Endothelial cell of umbilical vein (primary cell): ENCODE measurements around the gene HCN1. TPM values are rescaled to one million over a fixed set of nuclear protein-coding genes. Genes with fewer than 3 reads are reported as not detected.

Experiments used
- BruUV-seq: library from RNA; stranded (reverse); fragments of 400-500 nt; replicated peaks from 2 replicates; lab custom pipeline; 2021; lab: Mats Ljungman, UMichigan
- CTCF ChIA-PET: fragments of 300-600, 350-600 bp; sonication (Branson Sonifier 250); formaldehyde crosslinking; loops from one replicate; lab custom pipeline; 2021; ENCODE audit warnings: antibody characterized with exemption, inconsistent platforms; lab: Charles Lee
- POLR2A ChIA-PET: fragments of 300-600, 350-600 bp; sonication (Branson Sonifier 250); formaldehyde crosslinking; loops from one replicate; lab custom pipeline; 2021; ENCODE audit warnings: antibody characterized with exemption, inconsistent platforms; lab: Charles Lee
- DNase-seq: peaks from one replicate; pipeline ENCODE4 v3.0.0-alpha.2; 2011; ENCODE audit warnings: low read depth, low spot score
- FAIRE-seq: peaks from 2 replicates; lab custom pipeline; 2011; peaks lifted over from hg19 to GRCh38; lab: Jason Lieb, UNC
- H2AFZ ChIP-seq: 2 replicates; pipeline ENCODE4 v1.6.0; 2012; ENCODE audit warnings: low read depth, low read length, control low read depth, inconsistent platforms
- H3K27ac ChIP-seq: 2 replicates; pipeline ENCODE4 v1.5.1; 2011; ENCODE audit warnings: low read depth, mild to moderate bottlenecking, control low read depth, low read length, moderate library complexity; ENCODE audit not compliant: insufficient read depth
- H3K27me3 ChIP-seq, 2 experiments: 2 replicates each; pipeline versions ENCODE4 v1.6.0 to v1.6.1; 2011; ENCODE audit warnings: low read length in 2 of 2, mixed read lengths in 1 of 2; ENCODE audit not compliant: control insufficient read depth in 2 of 2, insufficient read depth in 2 of 2
- H3K36me3 ChIP-seq, 2 experiments: 2 replicates in 1 of 2; 3 replicates in 1 of 2; pipeline ENCODE4 v1.5.1; 2011; ENCODE audit warnings: low read length in 2 of 2, mild to moderate bottlenecking in 1 of 2, moderate library complexity in 1 of 2; ENCODE audit not compliant: control insufficient read depth in 2 of 2, insufficient read depth in 2 of 2; ENCODE audit errors: extremely low read depth in 1 of 2
- H3K4me1 ChIP-seq: 3 replicates; pipeline ENCODE4 v1.5.1; 2011; ENCODE audit warnings: mild to moderate bottlenecking, low read length; ENCODE audit not compliant: control insufficient read depth, insufficient read depth; ENCODE audit errors: extremely low read depth
- H3K4me2 ChIP-seq: 2 replicates; pipeline ENCODE4 v1.6.1; 2011; ENCODE audit warnings: low read length, control low read depth, mixed read lengths; ENCODE audit not compliant: insufficient read depth
- H3K4me3 ChIP-seq, 3 experiments: fragments of 200-600 bp in 1 of 3; sonication (generic), shearing (Covaris generic) in 1 of 3; replicated peaks in 1 of 3; 2 replicates each; pipeline ENCODE4 v1.5.1; 2011 to 2016; ENCODE audit warnings: control low read depth in 3 of 3, low read length in 3 of 3, mild to moderate bottlenecking in 2 of 3, inconsistent platforms in 1 of 3, low read depth in 1 of 3, moderate library complexity in 1 of 3; ENCODE audit not compliant: insufficient read depth in 1 of 3
- H3K79me2 ChIP-seq: 2 replicates; pipeline ENCODE4 v1.6.0; 2012; ENCODE audit warnings: low read length, inconsistent platforms; ENCODE audit not compliant: control insufficient read depth, insufficient read depth
- H3K9ac ChIP-seq: replicated peaks from 2 replicates; pipeline ENCODE3; 2011; ENCODE audit warnings: low read length, control low read depth; ENCODE audit not compliant: insufficient read depth; ENCODE audit errors: extremely low read depth
- H3K9me1 ChIP-seq: replicated peaks from 3 replicates; pipeline ENCODE4 v1.6.0; 2011; ENCODE audit warnings: mild to moderate bottlenecking, low read length; ENCODE audit not compliant: control insufficient read depth, insufficient read depth; ENCODE audit errors: extremely low read depth
- H3K9me3 ChIP-seq: replicated peaks from 2 replicates; pipeline ENCODE4 v1.5.1; 2012; ENCODE audit warnings: low read length, inconsistent platforms; ENCODE audit not compliant: control insufficient read depth, insufficient read depth
- H4K20me1 ChIP-seq: replicated peaks from 2 replicates; pipeline ENCODE3; 2011; ENCODE audit warnings: mild to moderate bottlenecking, low read length; ENCODE audit not compliant: control insufficient read depth, insufficient read depth; ENCODE audit errors: extremely low read depth
- CTCF ChIP-seq, 2 donors: IDR thresholded peaks; 1 replicate in 1 of 2; 2 replicates in 1 of 2; pipeline ENCODE4 v1.5.1; 2011; ENCODE audit warnings: low read length in 2 of 2, mild to moderate bottlenecking in 2 of 2, moderate library complexity in 2 of 2, control low read depth in 1 of 2, inconsistent platforms in 1 of 2, low read depth in 1 of 2; ENCODE audit not compliant: insufficient read depth in 1 of 2; ENCODE audit errors: extremely low read depth in 1 of 2
- EZH2 ChIP-seq: IDR thresholded peaks from 2 replicates; pipeline ENCODE4 v1.6.1; 2012; ENCODE audit warnings: borderline replicate concordance, low read depth, mild to moderate bottlenecking, moderate library complexity, low read length, inconsistent platforms; ENCODE audit not compliant: severe bottlenecking
- FOS ChIP-seq: IDR thresholded peaks from 2 replicates; pipeline ENCODE4 v1.6.1; 2011; ENCODE audit warnings: mild to moderate bottlenecking, low read length, moderate library complexity, borderline replicate concordance; ENCODE audit not compliant: insufficient read depth
- GATA2 ChIP-seq: IDR thresholded peaks from 2 replicates; pipeline ENCODE4 v1.7.0; 2011; ENCODE audit warnings: low read depth, mild to moderate bottlenecking, moderate library complexity, mixed read lengths, low read length; ENCODE audit not compliant: insufficient read length, insufficient read depth
- JUN ChIP-seq: IDR thresholded peaks from 2 replicates; pipeline ENCODE4 v1.6.1; 2011; ENCODE audit warnings: borderline replicate concordance, low read depth; ENCODE audit not compliant: insufficient read length, insufficient read depth
- MAX ChIP-seq: IDR thresholded peaks from 2 replicates; pipeline ENCODE4 v1.6.1; 2011; ENCODE audit not compliant: insufficient read depth, insufficient read length
- MYC ChIP-seq: IDR thresholded peaks from one replicate; pipeline ENCODE4 v1.6.1; 2011; ENCODE audit warnings: mild to moderate bottlenecking, low read depth, low read length
- POLR2A ChIP-seq: IDR thresholded peaks from 2 replicates; pipeline ENCODE4 v1.6.1; 2012; ENCODE audit warnings: low read depth, mild to moderate bottlenecking, control low read depth, low read length
- POLR2AphosphoS5 ChIP-seq: IDR thresholded peaks from 2 replicates; pipeline ENCODE4 v1.6.1; 2012; ENCODE audit warnings: low read depth, mild to moderate bottlenecking, control low read depth, low read length, moderate library complexity; ENCODE audit not compliant: insufficient read depth
- dilution Hi-C: fragments of 300-500 bp; cut with MboI; formaldehyde crosslinking; loops from one replicate; pipeline ENCODE4 v1.15.0; 2019; ENCODE audit warnings: low sequenced_read_pairs; ENCODE audit not compliant: extremely low pct_ligation_motif_present
- intact Hi-C: fragments of 100-400 bp; cut with micrococcal nuclease; formaldehyde crosslinking; loops from one replicate; pipeline ENCODE4 v1.10.0; 2022
- polyA plus RNA-seq, 4 experiments: library from polyadenylated mRNA; depleted of rRNA in 3 of 4; stranded (reverse) in 3 of 4; unstranded in 1 of 4; fragments of >200 nt; gene quantifications; 2 replicates each; pipeline versions ENCODE4 v1.2.1 to v1.2.3, GENCODE V29; 2011 to 2012; ENCODE audit warnings: missing spikeins in 1 of 4
- total RNA-seq: library from RNA; stranded (reverse); gene quantifications from 2 replicates; pipeline ENCODE4 v1.2.3, GENCODE V29; 2021

The HCN1 gene
- total and polyA plus RNA-seq, 2 donors (not counting 3 experiments of a cell fraction or from before 2014, with no cell fraction given): not detected

- dilution Hi-C loops: no loop called here
- Histone ChIP-seq H3K4me3 (no peak overlapping the region), H3K27me3 (no peaks in the 10 kb centered on the region), H3K27ac (no peak overlapping the region), H3K4me2 (no peak overlapping the region), H3K9me3 (peaks cover 2% of the 10 kb centered on the region), H3K9me1 (no peaks in the 10 kb centered on the region), H2AFZ (no peak overlapping the region), H3K4me1 (no peaks in the 10 kb centered on the region), H4K20me1 (no peaks in the 10 kb centered on the region), H3K79me2 (no peaks in the 10 kb centered on the region), H3K36me3 (no peaks in the 10 kb centered on the region), H3K9ac (no peak overlapping the region)
- FAIRE-seq: no peak
- no peak for DNase-seq
- ChIA-PET CTCF (interaction anchor here (1.0 kb wide), 1 partner anchor 12 kb away, joined by 3 read pairs; the partner anchor contains the start of gene HCN1), POLR2A (no interaction called here)
- no peak for TF ChIP-seq FOS
- no TSS peak for BruUV-seq
- intact Hi-C loops: no loop called here
These were observed 12.1 kb downstream of the HCN1 start for GRCh38 chr5:45684118-45684517.

- Histone ChIP-seq H3K9ac (no peak overlapping the region), H3K4me1 (no peaks in the 10 kb centered on the region), H3K79me2 (no peaks in the 10 kb centered on the region), H3K9me3 (peaks cover 2% of the 10 kb centered on the region), H3K9me1 (no peaks in the 10 kb centered on the region), H4K20me1 (no peaks in the 10 kb centered on the region), H2AFZ (no peak overlapping the region), H3K4me3 (no peak overlapping the region), H3K27me3 (no peaks in the 10 kb centered on the region), H3K36me3 (no peaks in the 10 kb centered on the region), H3K27ac (no peak overlapping the region), H3K4me2 (no peak overlapping the region)
- ChIA-PET CTCF (no interaction called here), POLR2A (no interaction called here)
- FAIRE-seq: no peak
- no TSS peak for BruUV-seq
- no peak for DNase-seq
- intact Hi-C loops (no loop called here), dilution Hi-C loops (no loop called here)
- TF ChIP-seq FOS (no peak), GATA2 (no peak), POLR2A (no peak), EZH2 (no peak), MAX (no peak), JUN (no peak), POLR2AphosphoS5 (no peak), MYC (no peak), CTCF (IDR thresholded peaks at IDR 0.05; ENCODE audit: extremely low read depth in 1 of 2, insufficient read depth in 1 of 2, low read depth in 1 of 2, low read length in 2 of 2) (no peak)
These were observed 15.2 kb downstream of the HCN1 start for GRCh38 chr5:45680950-45681349.
